DMS79 treated with DMSO at 0.1 percent for 48 hours (cell line): Measurements from ENCODE around the gene HNRNPF.
A peak's percentile ranks its signal among the peaks of the same experiment; 100 is the strongest.

Experiments
- DNase-seq: peaks from one replicate; lab custom pipeline; 2025; lab: John Stamatoyannopoulos, UW

Gene HNRNPF

GRCh38 chr10:43376828-43377423 is 32.1 kb downstream of the HNRNPF start:
- DNase-seq: no peak

GRCh38 chr10:43376046-43376635 is 32.8 kb downstream of the HNRNPF start:
- no peak for DNase-seq

- DNase-seq: no peak
Observed at GRCh38 chr10:43375401-43376020, 33.5 kb downstream of the HNRNPF start.

GRCh38 chr10:43374194-43374593 is 34.8 kb downstream of the HNRNPF start:
- no peak for DNase-seq

- no peak for DNase-seq
Observed at GRCh38 chr10:43373461-43373860, 35.5 kb downstream of the HNRNPF start.

- DNase-seq: no peak
Observed at GRCh38 chr10:43372765-43373361, 36.1 kb downstream of the HNRNPF start.

GRCh38 chr10:43371418-43371817 is 37.6 kb downstream of the HNRNPF start, which contains the start of gene FXYD4:
TSS of gene FXYD4 (plus strand) at chr10:43371636. CDS start at chr10:43373747, 2,111 bp downstream.
- DNase-seq: no peak

- DNase-seq: no peak
Observed at GRCh38 chr10:43370671-43371215, 38.2 kb downstream of the HNRNPF start.

GRCh38 chr10:43369921-43370320 is 39.1 kb downstream of the HNRNPF start:
- no peak for DNase-seq

GRCh38 chr10:43365001-43365400 is 44.0 kb downstream of the HNRNPF start:
- no peak for DNase-seq

- peak; percentile 83 for DNase-seq
Observed at GRCh38 chr10:43362191-43362839, 46.7 kb downstream of the HNRNPF start.

GRCh38 chr10:43361547-43362190 is 47.3 kb downstream of the HNRNPF start:
- DNase-seq: no peak

- DNase-seq: no peak
Observed at GRCh38 chr10:43360086-43360485, 48.9 kb downstream of the HNRNPF start.

- no peak for DNase-seq
Observed at GRCh38 chr10:43355749-43356371, 53.1 kb downstream of the HNRNPF start.

- DNase-seq: no peak
Observed at GRCh38 chr10:43354879-43355380, 54.1 kb downstream of the HNRNPF start.

GRCh38 chr10:43354330-43354635 is 54.7 kb downstream of the HNRNPF start:
- no peak for DNase-seq

GRCh38 chr10:43353495-43354329 is 55.3 kb downstream of the HNRNPF start:
- no peak for DNase-seq

- DNase-seq: no peak
Observed at GRCh38 chr10:43352951-43353350, 56.0 kb downstream of the HNRNPF start.

- no peak for DNase-seq
Observed at GRCh38 chr10:43351301-43351700, 57.7 kb downstream of the HNRNPF start.

GRCh38 chr10:43350686-43351085 is 58.3 kb downstream of the HNRNPF start:
- DNase-seq: no peak
